Testis (tissue), 3 donors: ENCODE data around the gene KDM2A. TPM values are rescaled to one million over a fixed set of nuclear protein-coding genes. Genes with fewer than 3 reads are reported as not detected.

ENCODE experiments used
- DNase-seq: peaks from one replicate; pipeline ENCODE4 v3.0.0-alpha.2; 2019
- H3K27ac ChIP-seq, 2 donors: fragments of 200-600 bp; sonication (generic); one replicate each; pipeline ENCODE4 v1.5.1; 2019
- H3K27me3 ChIP-seq: fragments of 200-600 bp; sonication (generic); one replicate; pipeline ENCODE4 v1.5.1; 2019
- H3K36me3 ChIP-seq: fragments of 200-600 bp; sonication (generic); one replicate; pipeline ENCODE4 v1.5.1; 2017; ENCODE audit warnings: low read depth; ENCODE audit errors: missing control alignments
- H3K4me1 ChIP-seq: fragments of 200-600 bp; sonication (generic); one replicate; pipeline ENCODE4 v1.5.1; 2019
- H3K4me3 ChIP-seq, 2 donors: fragments of 200-600 bp; sonication (generic); one replicate each; pipeline ENCODE4 v1.5.1; 2017 to 2019
- H3K9me3 ChIP-seq: fragments of 200-600 bp; sonication (generic); one replicate; pipeline ENCODE4 v1.5.1; 2017
- POLR2A ChIP-seq: fragments of 450-650 bp; IDR thresholded peaks from one replicate; pipeline ENCODE4 v1.6.1; 2017; ENCODE audit warnings: antibody characterized with exemption, mild to moderate bottlenecking, moderate library complexity
- WGBS, 2 donors: methylation state at CpG; one replicate each; pipeline ENCODE4 v1.1.5; 2018; 5-methylcytosine and 5-hydroxymethylcytosine counted together
- intact Hi-C: fragments of 100-400 bp; cut with DNase I; formaldehyde crosslinking; loops from one replicate; pipeline ENCODE4 v1.15.1; 2023; ENCODE audit warnings: low total_unique reads
- polyA plus RNA-seq: library from polyadenylated mRNA; stranded (reverse); fragments of 350-450 nt; fragmentation: Illumina TruSeq; extraction: RNeasy Lipid Tissue Mini Kit (QIAGEN cat#74804); gene quantifications from one replicate; pipeline ENCODE4 v1.2.3, GENCODE V29; 2014; ENCODE audit warnings: low read depth, low replicate concordance; ENCODE audit not compliant: insufficient read depth
- total RNA-seq, 2 donors: library from RNA; depleted of rRNA; stranded (reverse); fragments of >200 nt; gene quantifications; one replicate each; pipeline ENCODE4 v1.2.3, GENCODE V29; 2016
- TF ChIP-seq, protein P1 (sequence below), 3 experiments: fragments of 450-650 bp in 2 of 3; fragments of 200-600 bp in 1 of 3; sonication (generic) in 1 of 3; IDR thresholded peaks; one replicate each; pipeline ENCODE4 v1.5.1; 2016 to 2019; ENCODE audit warnings: antibody characterized with exemption in 3 of 3, mild to moderate bottlenecking in 2 of 3, moderate library complexity in 1 of 3

KDM2A gene
- total and polyA plus RNA-seq, 3 donors from 2014 or later, result 106 to 169 (median 142) TPM

DNA sequence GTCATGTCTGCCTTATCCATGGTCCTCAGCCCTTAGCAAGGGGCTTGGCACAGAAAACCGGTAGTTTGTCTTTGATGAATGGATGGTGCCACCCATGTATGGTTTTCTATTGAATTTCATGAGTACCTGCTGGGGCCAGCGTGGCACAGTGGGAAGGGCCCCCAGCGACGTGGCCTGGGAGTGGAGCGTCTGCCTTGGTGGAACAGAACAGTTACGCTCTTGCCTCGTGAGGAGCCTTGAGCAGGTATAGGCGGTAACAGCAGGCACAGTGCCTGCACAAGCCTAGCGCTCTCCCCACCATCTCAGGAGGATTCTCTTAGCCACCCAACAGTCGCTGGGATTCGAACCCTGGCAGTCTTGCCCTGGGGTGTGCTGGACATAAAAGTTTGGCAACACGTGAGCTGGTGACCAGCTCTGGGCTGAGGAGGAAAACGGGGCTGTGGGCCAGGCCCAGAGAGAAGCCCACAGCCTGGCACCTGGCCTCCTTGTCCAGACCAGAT lies 181.2 kb downstream of the KDM2A start:
- no peaks in the 10 kb centered on the region for H3K36me3 ChIP-seq
- peaks cover 20% of the 10 kb centered on the region for H3K4me1 ChIP-seq
- TF ChIP-seq, protein P1, sequence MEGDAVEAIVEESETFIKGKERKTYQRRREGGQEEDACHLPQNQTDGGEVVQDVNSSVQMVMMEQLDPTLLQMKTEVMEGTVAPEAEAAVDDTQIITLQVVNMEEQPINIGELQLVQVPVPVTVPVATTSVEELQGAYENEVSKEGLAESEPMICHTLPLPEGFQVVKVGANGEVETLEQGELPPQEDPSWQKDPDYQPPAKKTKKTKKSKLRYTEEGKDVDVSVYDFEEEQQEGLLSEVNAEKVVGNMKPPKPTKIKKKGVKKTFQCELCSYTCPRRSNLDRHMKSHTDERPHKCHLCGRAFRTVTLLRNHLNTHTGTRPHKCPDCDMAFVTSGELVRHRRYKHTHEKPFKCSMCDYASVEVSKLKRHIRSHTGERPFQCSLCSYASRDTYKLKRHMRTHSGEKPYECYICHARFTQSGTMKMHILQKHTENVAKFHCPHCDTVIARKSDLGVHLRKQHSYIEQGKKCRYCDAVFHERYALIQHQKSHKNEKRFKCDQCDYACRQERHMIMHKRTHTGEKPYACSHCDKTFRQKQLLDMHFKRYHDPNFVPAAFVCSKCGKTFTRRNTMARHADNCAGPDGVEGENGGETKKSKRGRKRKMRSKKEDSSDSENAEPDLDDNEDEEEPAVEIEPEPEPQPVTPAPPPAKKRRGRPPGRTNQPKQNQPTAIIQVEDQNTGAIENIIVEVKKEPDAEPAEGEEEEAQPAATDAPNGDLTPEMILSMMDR (IDR thresholded peaks at IDR 0.05), result no peak
- TF ChIP-seq POLR2A, result no peak
- no peak overlapping the region for H3K27ac ChIP-seq
- H3K4me3 ChIP-seq, result no peak overlapping the region
- DNase-seq, result no peak
- intact Hi-C loops, result no loop called here
- WGBS, 2 donors, result 97 to 100% methylated on average over 1 to 13 of the region's 13 CpGs
- H3K27me3 ChIP-seq, result no peaks in the 10 kb centered on the region
- no peaks in the 10 kb centered on the region for H3K9me3 ChIP-seq

DNA sequence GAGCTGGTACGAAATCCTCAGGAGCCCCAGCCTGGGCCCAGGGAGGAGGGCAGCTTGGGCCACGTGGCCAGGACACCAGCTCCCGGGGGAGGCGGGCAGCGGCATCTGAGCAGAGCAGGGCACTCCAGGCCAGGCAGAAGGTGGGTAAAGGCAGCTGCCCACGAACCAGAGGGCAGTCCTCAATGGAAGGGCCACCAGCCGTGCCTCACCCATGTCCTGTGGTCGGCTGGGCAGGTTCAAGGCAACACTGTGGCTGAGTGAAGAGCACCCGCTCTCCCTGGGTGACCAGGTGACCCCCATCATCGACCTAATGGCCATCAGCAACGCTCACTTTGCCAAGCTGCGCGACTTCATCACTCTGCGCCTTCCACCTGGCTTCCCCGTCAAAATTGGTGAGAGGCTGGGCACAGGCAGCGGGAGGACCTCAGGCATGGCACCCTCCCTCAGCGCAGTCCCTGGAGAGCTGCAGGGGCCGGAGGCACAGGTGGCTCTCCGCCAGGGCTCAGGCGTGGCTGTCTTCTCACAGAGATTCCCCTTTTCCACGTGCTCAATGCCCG lies 181.8 kb downstream of the KDM2A start:
- intact Hi-C loops, result no loop called here
- WGBS, 2 donors, result 89 to 94% methylated on average over 16 to 22 of the region's 22 CpGs
- no peak for DNase-seq

GRCh38 chr11:67301313-67301921 lies 182.4 kb downstream of the KDM2A start:
- no peak for DNase-seq
- H3K27ac ChIP-seq, result no peak overlapping the region
- no peaks in the 10 kb centered on the region for H3K36me3 ChIP-seq
- peaks cover 20% of the 10 kb centered on the region for H3K4me1 ChIP-seq
- WGBS, 2 donors, result 90 to 96% methylated on average over 16 to 28 of the region's 28 CpGs
- H3K27me3 ChIP-seq, result no peaks in the 10 kb centered on the region
- no peaks in the 10 kb centered on the region for H3K9me3 ChIP-seq
- intact Hi-C loops, result no loop called here
- H3K4me3 ChIP-seq, result no peak overlapping the region
- no peak for TF ChIP-seq POLR2A
- TF ChIP-seq, protein P1 (IDR thresholded peaks at IDR 0.05), result no peak

More for the DNA sequence above, 181.8 kb downstream of the KDM2A start:
- Histone ChIP-seq H3K36me3 (no peaks in the 10 kb centered on the region), H3K27me3 (no peaks in the 10 kb centered on the region), H3K9me3 (no peaks in the 10 kb centered on the region), H3K27ac (no peak overlapping the region), H3K4me3 (no peak overlapping the region), H3K4me1 (peaks cover 20% of the 10 kb centered on the region)
- TF ChIP-seq, protein P1 (IDR thresholded peaks at IDR 0.05), result no peak
- TF ChIP-seq POLR2A, result no peak

DNA sequence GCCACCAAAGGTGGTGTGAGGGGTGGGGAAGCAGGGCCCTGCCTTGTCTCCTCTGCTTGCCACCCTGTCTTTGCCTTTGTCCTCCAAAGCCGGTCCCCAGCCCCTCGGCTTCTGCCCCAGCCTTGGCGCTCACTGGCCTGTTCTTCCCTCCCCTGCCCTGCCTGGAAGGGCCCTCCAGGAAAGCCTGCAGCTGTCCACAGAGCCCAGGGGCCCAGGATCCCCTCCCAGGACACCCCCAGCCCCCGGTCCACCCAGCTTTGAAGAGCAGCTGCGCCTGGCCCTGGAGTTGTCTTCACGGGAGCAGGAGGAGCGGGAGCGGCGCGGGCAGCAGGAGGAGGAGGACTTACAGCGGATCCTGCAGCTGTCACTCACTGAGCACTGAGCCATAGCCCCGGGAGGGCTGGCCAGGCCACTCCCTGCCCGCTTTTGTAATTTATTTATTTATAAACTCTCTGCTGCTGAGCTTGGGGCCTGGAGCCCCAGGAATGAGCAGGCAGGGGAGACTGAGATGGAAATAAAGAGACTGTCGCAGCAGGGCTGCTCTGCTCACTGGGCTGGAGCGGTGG lies 183.0 kb downstream of the KDM2A start:
- no peaks in the 10 kb centered on the region for H3K27me3 ChIP-seq
- H3K4me1 ChIP-seq, result peaks cover 20% of the 10 kb centered on the region
- H3K27ac ChIP-seq, result no peak overlapping the region
- intact Hi-C loops, result no loop called here
- no peaks in the 10 kb centered on the region for H3K36me3 ChIP-seq
- 68 to 81% methylated on average over 13 to 15 of the region's 15 CpGs for WGBS, 2 donors
- H3K4me3 ChIP-seq, result no peak overlapping the region
- TF ChIP-seq, protein P1 (IDR thresholded peaks at IDR 0.05), result no peak
- TF ChIP-seq POLR2A, result no peak
- DNase-seq, result no peak
- H3K9me3 ChIP-seq, result no peaks in the 10 kb centered on the region
